Mucosa of gallbladder (tissue), 1 donor: ENCODE results near the gene IQSEC3. TPM values are rescaled to one million over a fixed set of nuclear protein-coding genes. Genes with fewer than 3 reads are reported as not detected.

Source experiments
- DNase-seq: peaks from one replicate; pipeline ENCODE4 v3.0.0-alpha.2; 2020; ENCODE audit warnings: low spot score
- total RNA-seq: library from RNA; stranded (reverse); gene quantifications from one replicate; pipeline ENCODE4 v1.2.1, GENCODE V29; 2021
- donor health status: DM: no; HTN: no; CAD: no.

Gene IQSEC3
- total RNA-seq, 1 donor from 2014 or later = 1.6 TPM

- no peak for DNase-seq
Observed at GRCh38 chr12:163406-163986, 96.9 kb downstream of the IQSEC3 start.

DNA sequence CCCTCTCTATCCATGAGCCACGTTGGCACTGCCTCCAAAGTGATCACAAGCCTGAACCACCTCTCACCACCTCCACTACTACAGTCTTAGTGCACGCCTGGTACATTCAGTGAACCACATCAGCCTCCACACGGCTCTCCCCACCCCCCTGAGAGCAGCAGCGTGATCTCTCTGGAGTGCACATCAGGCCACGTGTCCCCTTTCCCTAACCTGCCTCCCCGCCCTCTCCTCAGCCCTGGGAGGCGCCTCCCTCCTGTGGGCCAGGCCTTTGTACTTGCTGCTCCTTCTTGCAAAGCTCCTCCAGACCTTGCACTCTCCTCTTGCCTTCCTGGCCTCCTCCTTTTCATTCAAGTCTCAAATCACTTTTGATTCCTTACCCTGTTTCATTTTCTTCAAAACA, 97.6 kb downstream of the IQSEC3 start:
- DNase-seq = peak; percentile 44

GRCh38 chr12:165862-166368, 99.3 kb downstream of the IQSEC3 start:
- DNase-seq = no peak

GRCh38 chr12:166425-167075, 100.0 kb downstream of the IQSEC3 start:
- no peak for DNase-seq

GRCh38 chr12:167959-168600, 101.5 kb downstream of the IQSEC3 start:
- DNase-seq = no peak

DNA sequence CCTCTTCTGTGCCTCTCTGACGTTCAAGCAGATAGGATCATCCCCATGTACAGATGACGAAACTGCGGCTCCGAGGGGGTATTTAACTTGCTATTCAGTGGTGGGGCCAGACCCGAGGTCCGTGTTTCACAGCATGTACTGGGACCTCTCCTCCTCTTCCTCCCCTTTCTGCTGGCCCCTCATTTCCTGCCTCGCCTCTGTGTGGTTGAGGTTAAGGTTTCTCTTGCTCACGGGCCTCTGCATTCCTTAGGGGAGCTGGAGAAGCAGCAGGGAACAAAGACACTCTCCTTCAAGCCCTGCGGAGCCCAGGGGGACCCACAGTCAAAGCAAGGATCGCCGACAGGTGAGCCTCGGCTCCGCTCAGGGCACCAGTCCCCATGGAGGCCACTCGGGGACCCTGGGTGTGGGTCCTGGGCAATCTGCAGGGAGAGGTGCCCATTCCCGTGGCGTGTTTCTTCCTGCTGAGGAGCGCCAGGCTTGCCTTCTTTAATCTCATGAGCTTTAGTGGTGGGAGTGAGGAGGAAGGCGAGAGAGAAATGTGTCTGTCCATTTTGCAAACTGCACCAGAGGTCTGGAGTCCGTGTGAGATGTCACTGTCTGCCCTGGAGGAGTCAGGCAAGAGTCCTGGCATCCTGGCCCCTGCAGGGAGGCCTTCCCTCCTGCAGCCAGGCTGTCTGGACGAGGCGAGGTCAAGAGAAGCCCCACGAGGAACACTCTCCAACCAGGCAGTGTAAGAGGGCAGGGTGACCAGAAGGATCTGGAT, 102.4 kb downstream of the IQSEC3 start:
- no peak for DNase-seq

GRCh38 chr12:169528-170370, 103.2 kb downstream of the IQSEC3 start:
- DNase-seq = no peak

GRCh38 chr12:170371-171225, 104.0 kb downstream of the IQSEC3 start:
- DNase-seq = no peak

- DNase-seq = no peak
Observed at GRCh38 chr12:171276-171675, 104.7 kb downstream of the IQSEC3 start.

DNA sequence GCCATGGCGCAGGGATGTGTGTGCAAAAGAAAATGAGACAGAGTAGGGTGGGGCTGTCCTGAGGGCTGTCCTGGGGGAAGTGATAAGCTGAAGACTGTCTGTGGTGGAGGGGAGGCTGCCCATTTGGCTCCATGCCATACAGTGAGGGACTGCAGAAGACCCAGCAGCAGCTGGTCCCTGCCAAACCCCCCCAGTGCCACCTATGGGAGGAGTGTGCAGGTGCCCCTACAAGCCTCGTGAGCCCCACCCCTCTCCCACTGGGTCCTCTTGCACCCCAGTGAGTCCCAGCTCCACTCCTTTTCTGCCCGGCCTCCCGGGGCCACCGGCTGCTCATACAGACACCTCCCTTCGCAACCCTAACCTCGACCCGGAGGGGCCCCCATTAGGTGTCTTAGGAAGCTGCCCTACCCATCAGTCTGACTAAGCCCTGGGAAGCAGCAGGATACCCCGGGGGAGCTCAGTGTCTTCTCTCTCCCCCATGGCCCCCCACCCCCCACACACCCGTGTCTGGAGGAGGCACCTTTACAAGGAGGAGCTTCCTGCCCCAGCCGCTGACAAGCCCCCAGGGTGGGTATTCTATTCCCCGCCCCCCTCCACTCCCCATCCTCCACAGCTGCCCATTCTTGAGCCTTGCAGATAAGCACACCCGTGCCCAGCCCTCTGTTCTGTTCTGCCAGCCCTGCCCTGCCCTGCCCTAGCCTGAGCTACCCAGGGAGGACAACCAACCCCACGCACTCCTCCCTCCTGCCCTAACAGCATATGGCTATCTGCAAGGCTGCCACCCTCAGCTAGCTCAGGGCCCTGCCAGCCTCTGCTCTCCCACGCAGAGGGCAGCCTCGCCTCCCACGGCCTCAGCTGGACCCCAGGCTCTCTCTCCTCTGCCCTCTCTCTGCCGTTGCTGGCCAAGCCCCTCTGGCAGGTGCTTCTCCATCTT, 105.4 kb downstream of the IQSEC3 start:
- peak; percentile 28 for DNase-seq

DNA sequence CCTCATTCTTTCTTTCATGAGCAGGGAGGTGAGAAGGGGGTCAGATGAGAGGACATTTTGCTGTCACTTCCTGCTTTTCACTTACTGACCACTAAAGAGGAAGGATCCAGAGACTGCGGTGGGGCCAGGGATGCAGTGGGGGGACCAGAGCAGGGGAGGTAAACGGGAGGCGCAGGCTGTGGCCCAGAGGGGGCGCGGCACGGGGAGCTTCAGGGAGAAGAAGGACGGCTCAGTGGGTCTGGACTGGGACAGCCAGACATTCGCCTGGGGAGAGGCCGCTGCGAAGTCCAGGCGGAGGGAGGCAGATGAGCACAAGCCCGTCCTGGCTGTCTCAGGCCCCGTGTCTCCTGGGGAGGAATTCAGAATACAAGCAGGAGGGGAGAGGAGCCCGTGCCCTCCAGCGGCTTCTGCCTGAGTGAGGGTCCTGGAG, 106.2 kb downstream of the IQSEC3 start:
- no peak for DNase-seq

DNA sequence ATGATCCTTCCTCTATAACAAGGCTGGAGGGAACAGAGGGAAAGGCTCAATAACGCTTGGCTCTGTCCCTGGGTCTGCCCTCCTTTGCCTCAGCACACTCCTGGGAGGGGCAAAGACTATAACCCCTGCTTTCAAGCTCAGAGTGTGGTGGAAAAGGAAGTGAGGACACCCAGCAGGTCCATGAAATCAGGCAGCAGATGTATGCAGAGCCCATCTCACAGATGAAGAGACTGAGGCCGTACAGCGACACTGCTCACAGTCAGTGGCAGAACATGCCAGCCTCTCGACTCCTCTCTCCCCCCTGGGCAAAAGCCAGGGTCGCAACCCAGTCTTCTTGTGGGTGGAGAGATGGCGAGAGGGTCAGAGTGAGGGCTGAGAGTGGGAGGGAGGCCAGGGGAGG, 107.6 kb downstream of the IQSEC3 start:
- DNase-seq = no peak

- DNase-seq = no peak
Observed at GRCh38 chr12:174596-174995, 108.0 kb downstream of the IQSEC3 start.

DNA sequence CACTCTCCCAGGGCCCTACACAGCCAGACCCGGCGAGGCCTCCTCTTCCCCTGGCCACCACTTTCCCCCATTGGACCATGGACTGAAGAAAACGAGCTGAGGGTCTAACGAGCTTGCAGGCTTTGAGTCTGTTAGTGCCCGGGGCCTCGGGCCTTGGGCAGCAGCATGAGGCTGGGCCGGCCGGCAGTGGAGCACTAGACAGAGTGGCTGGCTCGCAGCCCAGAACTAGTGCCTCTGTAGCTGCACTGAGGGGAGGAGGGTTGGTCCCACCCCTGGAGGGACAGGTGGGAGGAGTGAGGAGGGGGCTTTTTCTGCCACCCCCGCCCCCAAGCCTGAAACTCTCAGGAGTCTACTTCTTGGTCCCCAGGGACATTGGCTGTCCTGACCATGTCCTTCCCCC, 108.7 kb downstream of the IQSEC3 start:
- no peak for DNase-seq

DNA sequence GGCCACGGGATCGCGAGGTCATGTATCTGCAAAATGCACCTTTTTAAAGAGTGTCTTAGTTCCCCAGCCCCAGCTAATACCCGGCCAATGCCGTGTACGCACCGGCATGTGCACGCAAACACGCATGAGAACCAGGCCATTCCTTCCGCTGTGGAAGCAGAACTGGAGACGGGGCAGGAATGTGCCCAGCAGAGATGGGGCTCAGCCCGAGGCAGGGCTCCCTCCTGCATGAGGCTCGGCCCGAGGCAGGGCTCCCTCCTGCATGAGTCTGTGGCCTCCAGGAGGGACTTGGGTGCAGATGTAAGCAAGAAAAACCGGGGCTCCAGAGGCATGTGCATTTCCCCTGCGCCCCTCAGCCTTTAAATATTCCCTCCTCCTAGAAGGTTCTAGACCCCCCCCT, 109.2 kb downstream of the IQSEC3 start:
- DNase-seq = no peak

GRCh38 chr12:176321-177181, 110.0 kb downstream of the IQSEC3 start:
- peak; percentile 62 for DNase-seq

DNA sequence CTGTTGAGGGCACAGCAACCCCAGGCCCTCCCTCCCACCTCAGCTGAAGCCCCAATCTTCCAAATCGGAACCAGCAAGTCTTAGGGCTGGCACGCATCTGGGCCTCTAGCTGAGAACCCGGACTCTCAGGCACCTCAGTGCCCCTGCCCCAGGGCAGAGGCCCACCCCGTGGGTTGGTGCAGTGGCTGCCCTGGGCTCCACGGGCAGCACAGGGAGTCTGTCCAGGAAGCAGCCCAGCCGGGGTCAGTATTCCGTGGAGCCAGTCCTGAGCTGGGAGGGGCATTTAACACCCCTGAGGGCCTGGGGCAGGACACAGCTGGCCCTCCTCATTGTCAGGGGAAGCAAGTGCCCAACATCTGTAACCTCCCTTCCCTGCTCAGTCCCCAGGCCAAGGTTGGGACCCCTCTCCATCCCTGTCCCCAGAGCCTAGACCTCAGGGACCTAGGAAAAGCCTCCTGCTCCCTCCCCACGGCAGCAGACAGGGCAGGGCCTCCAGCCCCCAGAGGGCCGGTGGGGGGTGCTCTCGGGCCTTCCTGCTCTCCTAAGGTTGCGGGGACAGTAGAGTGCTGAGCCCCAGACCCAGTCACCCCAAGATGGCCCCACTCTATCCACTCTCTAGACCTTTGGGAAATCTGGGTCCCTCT, 110.9 kb downstream of the IQSEC3 start:
- DNase-seq = no peak
